ENCODE measurements around the gene RPA1. TPM values are rescaled to one million over a fixed set of nuclear protein-coding genes. Genes with fewer than 3 reads are reported as not detected.

The RPA1 gene
- total RNA-seq, 1 experiment from 2014 or later = 198 TPM

GRCh38 chr17:1834380-1835149 is 4.8 kb downstream of the RPA1 start:
- H3K36me3 ChIP-seq (ENCODE audit: control insufficient read depth in 1 of 2, insufficient read depth in 2 of 2, low read length in 2 of 2) = peaks cover 5 to 10% of the 10 kb centered on the region in 2 experiments; a peak in 2 of 4 replicates
- ATAC-seq (no peak), DNase-seq (ENCODE audit: low read depth, low spot score) (no peak)
- H3K4me2 ChIP-seq (ENCODE audit: low read length) = no peak overlapping the region
- H3K4me1 ChIP-seq (ENCODE audit: control insufficient read depth in 1 of 2, insufficient read depth in 2 of 2, low read length in 2 of 2) = peaks cover 8 to 11% of the 10 kb centered on the region in 2 experiments; a peak in 3 of 4 replicates
- peaks cover 14% of the 10 kb centered on the region; the same call in 1 of the 2 replicates for H4K20me1 ChIP-seq (ENCODE audit: insufficient read depth)
- ChIA-PET CTCF (no interaction called here), RAD21 (ENCODE audit: low non-redundant PET in 1 of 2, low total read pairs in 2 of 2, uncharacterized antibody in 2 of 2, unreplicated experiment in 2 of 2) (no interaction called here), POLR2A (no interaction called here)
- no peaks in the 10 kb centered on the region for H3K9me2 ChIP-seq (ENCODE audit: insufficient read depth)
- H2AFZ ChIP-seq (ENCODE audit: low read depth, low read length, poor library complexity, severe bottlenecking) = no peak overlapping the region
- BruUV-seq (replicated peaks) = no TSS peak
- intact Hi-C loops (cut with micrococcal nuclease) = no loop called here
- TF ChIP-seq ELF1 (IDR thresholded peaks at IDR 0.05; ENCODE audit: borderline replicate concordance, low read depth) (no peak), JUND (IDR thresholded peaks at IDR 0.05) (no peak), CBX3 (IDR thresholded peaks at IDR 0.05; ENCODE audit: low read depth) (no peak), SIN3A (IDR thresholded peaks at IDR 0.05; ENCODE audit: low read depth) (no peak), EGR1 (IDR thresholded peaks at IDR 0.05; ENCODE audit: low read depth) (no peak), REST (IDR thresholded peaks at IDR 0.05; ENCODE audit: low read depth) (no peak), ZBTB33 (IDR thresholded peaks at IDR 0.05; ENCODE audit: extremely low read depth, insufficient replicate concordance, low read length) (no peak), TCF7L2 (IDR thresholded peaks at IDR 0.05; ENCODE audit: borderline replicate concordance, extremely low read depth, insufficient read depth, insufficient read length) (no peak), MAX (IDR thresholded peaks at IDR 0.05) (no peak), ZFX (IDR thresholded peaks at IDR 0.05) (no peak)
- H3K79me2 ChIP-seq (ENCODE audit: insufficient read depth, low read length) = peaks cover 96% of the 10 kb centered on the region
- no peaks in the 10 kb centered on the region for H3K27me3 ChIP-seq (ENCODE audit: insufficient read depth, low read length)
- H3K27ac ChIP-seq (ENCODE audit: low read depth, low read length) = no peak overlapping the region
- H3K9me3 ChIP-seq (ENCODE audit: control insufficient read depth in 1 of 2, insufficient read depth in 1 of 2, low read depth in 1 of 2, low read length in 2 of 2) = no peaks in the 10 kb centered on the region
- no peak overlapping the region for H3K9ac ChIP-seq (ENCODE audit: low read length)
- H3K4me3 ChIP-seq (replicated peaks in 1 of 2; ENCODE audit: low read depth in 1 of 2, low read length in 2 of 2) = no peak overlapping the region
